Placental epithelial cell (primary cell): ENCODE results near the gene FAM221B. TPM values are rescaled to one million over a fixed set of nuclear protein-coding genes. Genes with fewer than 3 reads are reported as not detected.

Experiments
- small RNA-seq: library from RNA; depleted of rRNA; stranded (forward); fragments of <200 nt; gene quantifications from one replicate; pipeline ENCODE3, GENCODE V24; 2012
- total RNA-seq: library from RNA; depleted of rRNA; stranded (reverse); fragments of >200 nt; gene quantifications from 2 replicates; pipeline ENCODE4 v1.2.3, GENCODE V29; 2012

The FAM221B gene
- total RNA-seq = not detected in 2 replicates

GRCh38 chr9:35828716-35829083 is at the start of gene FAM221B:
TSS of gene FAM221B (minus strand) at chr9:35828732. CDS start at chr9:35826161, 2,571 bp downstream.

GRCh38 chr9:35870351-35870923 is 41.9 kb upstream of the FAM221B start, which contains the start of gene OR13J1:
TSS of gene OR13J1 (minus strand) at chr9:35870401. CDS start at chr9:35870401, 0 bp downstream.

DNA sequence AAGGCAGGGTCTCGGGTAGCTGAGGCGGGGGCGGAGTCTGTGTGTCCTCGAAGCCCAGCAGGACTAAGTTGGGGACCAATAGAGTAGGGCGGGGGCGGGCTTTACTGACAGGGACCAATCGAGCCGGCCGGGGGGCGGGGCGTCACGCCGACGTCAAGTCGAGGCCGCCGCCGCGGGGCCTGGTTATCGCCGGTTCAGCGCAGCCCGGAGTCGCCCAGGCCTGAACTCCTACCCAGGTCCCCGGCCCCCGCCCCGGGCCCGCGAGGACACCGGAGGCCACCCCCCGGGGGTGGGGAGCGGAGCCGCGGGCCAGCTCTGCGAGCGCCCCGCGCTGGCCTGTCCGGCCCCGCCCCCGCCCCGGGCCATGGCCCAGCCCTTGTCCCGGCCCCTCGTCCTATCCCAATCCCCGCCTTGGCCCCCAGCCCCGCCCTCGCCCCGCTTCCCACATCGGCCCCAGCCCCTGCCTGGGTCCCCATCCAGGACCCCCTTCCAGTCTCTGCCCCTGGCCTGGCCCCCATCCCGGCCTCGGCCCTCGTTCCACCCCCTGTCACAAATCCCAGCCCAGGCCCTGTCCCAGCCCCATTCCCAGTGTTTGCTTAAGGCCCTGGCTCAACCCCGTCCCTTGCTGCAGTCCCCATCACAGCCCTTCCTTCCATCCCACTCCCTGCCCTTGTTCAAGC is 692 bp upstream of the FAM221B start, which contains the start of gene TMEM8B:
TMEM8B (plus strand) TSS at position 145 of the 680 bp plus-strand sequence; CDS start at position 365, 220 bp downstream.

DNA sequence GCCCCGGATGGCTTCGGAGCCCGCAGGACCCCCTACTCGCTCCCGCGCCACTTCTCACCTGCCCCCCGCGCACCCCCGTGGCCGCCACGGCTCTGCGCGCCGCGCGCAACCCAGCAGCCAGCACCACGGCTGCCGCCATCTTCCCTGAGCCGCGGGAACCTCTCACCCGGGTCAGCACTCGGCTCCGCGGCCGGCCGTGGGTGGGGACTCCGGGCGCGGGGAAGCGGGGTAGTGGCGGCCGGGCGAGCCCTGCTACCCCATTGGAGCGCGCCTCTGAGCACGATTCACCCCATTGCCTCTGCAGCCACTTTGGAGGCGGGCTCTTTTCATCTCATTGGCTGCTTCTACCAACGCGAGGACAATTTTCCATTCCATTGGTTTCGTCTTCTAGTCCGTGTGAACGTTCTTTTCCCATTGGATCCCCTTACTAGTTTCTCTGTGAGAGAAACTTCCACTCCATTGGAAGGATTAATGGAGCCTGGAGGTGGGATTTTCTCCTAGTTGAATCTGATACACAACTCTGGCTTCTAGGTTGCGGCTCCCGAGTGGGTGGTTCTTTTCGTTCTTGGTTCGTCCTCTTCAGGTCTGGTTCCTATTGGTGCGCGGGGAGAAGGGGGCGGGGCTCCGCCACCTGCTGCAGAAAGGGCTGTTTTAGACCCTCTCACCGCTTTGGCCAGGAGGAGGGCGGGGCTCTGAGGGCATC is 13.5 kb downstream of the FAM221B start, which contains the start of gene HINT2:
HINT2 (minus strand) TSS at position 202 of the 703 bp plus-strand sequence; CDS start at position 139, 63 bp downstream.

DNA sequence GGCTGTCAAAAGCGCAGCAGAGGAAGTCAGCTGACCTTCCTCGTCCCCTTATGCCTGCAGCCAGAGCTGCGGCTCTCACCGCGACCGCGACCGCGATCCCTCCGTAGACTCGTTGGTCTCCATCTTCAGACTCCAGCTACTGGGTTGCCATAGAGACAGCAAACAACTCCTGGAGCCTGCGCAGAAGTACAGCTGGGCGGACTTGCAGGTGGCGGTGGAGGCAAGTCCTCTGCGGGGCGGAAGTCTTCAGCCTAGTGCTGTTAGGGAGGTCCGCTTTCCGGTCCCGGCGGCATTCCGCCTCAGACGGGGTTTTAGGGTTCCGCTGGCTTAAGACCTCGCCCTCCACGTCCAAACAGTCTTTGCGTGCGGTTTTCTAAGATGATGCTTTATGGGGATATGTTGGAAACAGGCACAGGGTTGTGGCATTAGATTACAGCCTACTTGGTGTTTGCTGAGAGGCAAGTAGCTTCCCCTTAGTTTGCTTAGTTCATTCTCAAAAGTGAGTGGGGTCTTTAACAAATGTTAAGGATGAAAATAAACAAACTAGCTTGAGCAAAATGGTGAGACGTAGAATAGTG is 16.4 kb downstream of the FAM221B start, which contains the start of gene SPAG8:
SPAG8 (minus strand) TSS at position 238 of the 578 bp plus-strand sequence; CDS start at position 123, 115 bp downstream.

DNA sequence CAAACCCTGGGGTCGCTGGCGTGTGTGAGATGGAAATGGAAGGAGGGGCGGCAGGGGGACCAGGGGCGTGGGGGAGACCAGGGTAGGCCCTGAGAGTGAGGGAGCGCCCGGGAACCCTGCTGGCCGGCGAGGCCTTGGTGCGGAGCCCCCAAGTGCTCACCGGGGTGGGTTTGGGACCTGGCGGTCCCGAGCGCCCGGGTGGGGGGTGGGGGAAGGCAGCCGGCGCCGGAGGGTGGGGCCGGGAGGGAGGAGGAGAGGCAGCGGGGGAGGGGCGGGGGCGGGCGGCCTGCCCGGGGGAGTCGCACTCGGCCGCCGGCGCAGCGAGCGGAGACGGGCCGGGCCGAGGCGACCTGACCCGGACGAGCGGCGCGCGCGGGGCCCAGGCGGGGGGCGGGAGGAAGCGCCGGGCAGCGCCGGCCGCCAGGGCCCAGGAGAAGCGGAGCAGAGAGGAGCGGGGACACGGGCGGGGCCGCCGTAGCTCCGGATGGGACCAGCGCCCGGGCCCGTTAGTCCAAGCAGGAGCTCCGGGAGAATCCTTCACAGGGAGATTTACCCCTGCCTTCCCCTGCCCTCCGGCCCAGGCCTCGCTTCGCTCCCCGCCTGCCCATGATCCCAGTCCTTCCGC is 37.1 kb downstream of the FAM221B start, which contains the start of gene NPR2:
NPR2 (plus strand) TSS at position 295 of the 625 bp plus-strand sequence. CDS start 818 bp downstream, outside the sequence.

Small RNAs within 50 kb of the gene (small RNA-seq; reads per million reads assigned to genes)
- gene HINT2 = 0.12 reads per million

Other genes starting within 250 kb of the FAM221B start
- gene TESK1, start 223.5 kb downstream of the FAM221B start, total RNA-seq = 19.6 and 23.1 TPM in 2 replicates
- 1.2 and 3.5 TPM in 2 replicates for gene CD72, start 210.3 kb downstream of the FAM221B start, total RNA-seq
- gene SIT1, start 177.8 kb downstream of the FAM221B start, total RNA-seq = not detected in 2 replicates
- gene RMRP, start 170.7 kb downstream of the FAM221B start, total RNA-seq = 39,103 and 115,939 TPM in 2 replicates
- gene CCDC107, start 170.4 kb downstream of the FAM221B start, total RNA-seq = 5.5 and 6.6 TPM in 2 replicates
- 1.2 and 1.6 TPM in 2 replicates for gene ARHGEF39, start 163.5 kb downstream of the FAM221B start, total RNA-seq
- not detected in 2 replicates for gene CA9, start 154.8 kb downstream of the FAM221B start, total RNA-seq
- gene TPM2, start 138.8 kb downstream of the FAM221B start, total RNA-seq = 87.9 and 98.7 TPM in 2 replicates
- 118 and 165 TPM in 2 replicates for gene TLN1, start 96.5 kb downstream of the FAM221B start, total RNA-seq
- gene CREB3, start 96.1 kb downstream of the FAM221B start, total RNA-seq = 56.1 and 92.0 TPM in 2 replicates
- gene GBA2, start 79.5 kb downstream of the FAM221B start, total RNA-seq = 25.9 and 31.7 TPM in 2 replicates
- 18.1 and 27.0 TPM in 2 replicates for gene RGP1, start 79.4 kb downstream of the FAM221B start, total RNA-seq
- not detected in 2 replicates for gene MSMP, start 74.5 kb downstream of the FAM221B start, total RNA-seq
- 9.0 and 23.6 TPM in 2 replicates for gene NPR2, start 37.1 kb downstream of the FAM221B start, total RNA-seq
- gene SPAG8, start 16.5 kb downstream of the FAM221B start, total RNA-seq = 0.65 and 1.2 TPM in 2 replicates
- 10.6 and 15.7 TPM in 2 replicates for gene HINT2, start 13.7 kb downstream of the FAM221B start, total RNA-seq
- 3.5 and 4.0 TPM in 2 replicates for gene TMEM8B, start 496 bp upstream of the FAM221B start, total RNA-seq
- gene OR13J1, start 41.7 kb upstream of the FAM221B start, total RNA-seq = not detected in 2 replicates
- 0.39 and 0.76 TPM in 2 replicates for gene HRCT1, start 77.5 kb upstream of the FAM221B start, total RNA-seq
- gene SPAAR, start 80.8 kb upstream of the FAM221B start, total RNA-seq = not detected in 2 replicates
- not detected in 2 replicates for gene OR2S2, start 129.4 kb upstream of the FAM221B start, total RNA-seq
- 22.2 and 54.2 TPM in 2 replicates for gene RECK, start 208.2 kb upstream of the FAM221B start, total RNA-seq